ENCODE data around the gene ROMO1.
"Not testable (repeated sequence)": the region's sequence is repeated elsewhere in the genome, so short reads cannot be mapped to it uniquely, and the experiment has no call there.

The ROMO1 gene

GRCh38 chr20:35743693-35744491 lies 44.7 kb downstream of the ROMO1 start:
- Mint-ChIP-seq H3K27me3 (no peaks in the 10 kb centered on the region), H3K4me1 (peaks cover 47% of the 10 kb centered on the region), H3K4me3 (peak overlapping the region; percentile 94), H3K9me3 (no peaks in the 10 kb centered on the region), H3K27ac (peak overlapping the region; percentile 100)
- no peak for ATAC-seq
- no peak for DNase-seq

- H3K9me3 Mint-ChIP-seq, H3K27me3 Mint-ChIP-seq, ATAC-seq, DNase-seq: not testable (repeated sequence)
- peaks cover 43% of the 10 kb centered on the region for H3K4me1 Mint-ChIP-seq
- peak overlapping the region in 1 of 2 donors; percentile 94 for H3K4me3 Mint-ChIP-seq
- peak overlapping the region; percentile 52 to 100 for H3K27ac Mint-ChIP-seq
These were observed 45.3 kb downstream of the ROMO1 start for GRCh38 chr20:35744492-35744841.

All from stimulated activated naive CD8-positive, alpha-beta T cell treated with anti-CD3 and anti-CD28 coated beads, Interleukin-15, amount 100 ng/mL, for 72 hours (primary cell).